Measurements from ENCODE around the gene HDLBP.
"Not testable (repeated sequence)": the region's sequence is repeated elsewhere in the genome, so short reads cannot be mapped to it uniquely, and the experiment has no call there.

HDLBP gene

GRCh38 chr2:241302759-241303651 lies 12.5 kb downstream of the HDLBP start:
- no peak for DNase-seq

GRCh38 chr2:241302083-241302482 lies 13.4 kb downstream of the HDLBP start:
- DNase-seq, result no peak

- no peak for DNase-seq
These were observed 15.5 kb downstream of the HDLBP start for GRCh38 chr2:241300000-241300399.

GRCh38 chr2:241298673-241299072 lies 16.8 kb downstream of the HDLBP start:
- no peak for DNase-seq

GRCh38 chr2:241296767-241297166 lies 18.7 kb downstream of the HDLBP start:
- DNase-seq, result no peak

GRCh38 chr2:241295326-241296095 lies 20.0 kb downstream of the HDLBP start:
- DNase-seq, result no peak

GRCh38 chr2:241293378-241293797 lies 22.1 kb downstream of the HDLBP start:
- not testable (repeated sequence) for DNase-seq

GRCh38 chr2:241291977-241292376 lies 23.5 kb downstream of the HDLBP start:
- no peak for DNase-seq

GRCh38 chr2:241291153-241291552 lies 24.3 kb downstream of the HDLBP start:
- DNase-seq, result no peak

GRCh38 chr2:241289597-241289996 lies 25.9 kb downstream of the HDLBP start:
- no peak for DNase-seq

GRCh38 chr2:241289053-241289452 lies 26.4 kb downstream of the HDLBP start:
- DNase-seq, result no peak

GRCh38 chr2:241288324-241288888 lies 27.1 kb downstream of the HDLBP start:
- DNase-seq, result no peak

- no peak for DNase-seq
These were observed 29.0 kb downstream of the HDLBP start for GRCh38 chr2:241286348-241287090.

GRCh38 chr2:241285596-241285995 lies 29.9 kb downstream of the HDLBP start:
- DNase-seq, result no peak

- DNase-seq, result no peak
These were observed 32.9 kb downstream of the HDLBP start for GRCh38 chr2:241282555-241282954.

- DNase-seq, result no peak
These were observed 35.2 kb downstream of the HDLBP start for GRCh38 chr2:241280291-241280690.

- no peak for DNase-seq
These were observed 35.6 kb downstream of the HDLBP start for GRCh38 chr2:241279828-241280227.

- no peak for DNase-seq
These were observed 36.1 kb downstream of the HDLBP start for GRCh38 chr2:241279413-241279812.

GRCh38 chr2:241278306-241278705 lies 37.2 kb downstream of the HDLBP start:
- DNase-seq, result not testable (repeated sequence)

GRCh38 chr2:241275910-241276309 lies 39.6 kb downstream of the HDLBP start:
- DNase-seq, result no peak

- no peak for DNase-seq
These were observed 40.0 kb downstream of the HDLBP start for GRCh38 chr2:241275504-241275903.

GRCh38 chr2:241274127-241274526 lies 41.3 kb downstream of the HDLBP start:
- DNase-seq, result no peak
